ENCODE measurements around the gene ZNF775.

- TF ChIP-seq CTCF (IDR thresholded peaks at IDR 0.05), result no peak
- no peak for TF ChIP-seq POLR2A (IDR thresholded peaks at IDR 0.05)
These were observed 580 bp downstream of the ZNF775 start for GRCh38 chr7:150379441-150380379.

All from right lobe of liver (tissue), 4 donors.